HepG2 (cell line): Measurements from ENCODE around the gene CEP97. TPM values are rescaled to one million over a fixed set of nuclear protein-coding genes. Genes with fewer than 3 reads are reported as not detected.

Experiments
- CEBPG ChIP-seq: IDR thresholded peaks from 2 replicates; pipeline ENCODE4 v1.6.1; 2016
- DPF2 ChIP-seq: sonication (generic); formaldehyde crosslinking; IDR thresholded peaks from 2 replicates; pipeline ENCODE4 v1.4.0; 2020; ENCODE audit warnings: mild to moderate bottlenecking, low read depth, missing genetic modification reagents, borderline replicate concordance
- FOSL2 ChIP-seq: sonication (generic); formaldehyde crosslinking; IDR thresholded peaks from 2 replicates; pipeline ENCODE4 v1.4.0; 2020; ENCODE audit warnings: missing genetic modification reagents
- HIVEP1 ChIP-seq: sonication (generic); formaldehyde crosslinking; IDR thresholded peaks from 2 replicates; pipeline ENCODE4 v1.4.0; 2020; ENCODE audit warnings: mild to moderate bottlenecking, missing genetic modification reagents
- HNRNPH1 ChIP-seq: fragments of 200-400 bp; formaldehyde crosslinking; optimal IDR thresholded peaks from 2 replicates; pipeline ENCODE3; 2017; ENCODE audit warnings: mild to moderate bottlenecking, low read depth, low read length
- RCOR2 ChIP-seq: IDR thresholded peaks from 2 replicates; pipeline ENCODE4 v1.6.1; 2016; ENCODE audit warnings: missing biosample characterization, missing genetic modification reagents
- RORA ChIP-seq: sonication (generic); formaldehyde crosslinking; IDR thresholded peaks from 2 replicates; pipeline ENCODE4 v1.5.0; 2020; ENCODE audit warnings: mild to moderate bottlenecking, missing genetic modification reagents, moderate library complexity
- SMAD3 ChIP-seq: sonication (generic); formaldehyde crosslinking; IDR thresholded peaks from 2 replicates; pipeline ENCODE4 v1.4.0; 2020; ENCODE audit warnings: missing genetic modification reagents
- SRSF1 ChIP-seq: fragments of 200-400 bp; formaldehyde crosslinking; optimal IDR thresholded peaks from 2 replicates; pipeline ENCODE3; 2017; ENCODE audit warnings: mild to moderate bottlenecking, low read depth, low read length, moderate library complexity
- TARDBP ChIP-seq: sonication (generic); formaldehyde crosslinking; IDR thresholded peaks from 2 replicates; pipeline ENCODE4 v1.8.0; 2022; ENCODE audit warnings: mild to moderate bottlenecking, missing genetic modification reagents
- YEATS4 ChIP-seq: sonication (generic); formaldehyde crosslinking; IDR thresholded peaks from 2 replicates; pipeline ENCODE4 v1.4.0; 2020; ENCODE audit warnings: missing genetic modification reagents, borderline replicate concordance
- ZBTB1 ChIP-seq: sonication (generic); formaldehyde crosslinking; IDR thresholded peaks from 2 replicates; pipeline ENCODE4 v1.4.0; 2020; ENCODE audit warnings: missing genetic modification reagents, borderline replicate concordance
- ZNF234 ChIP-seq: sonication (generic); formaldehyde crosslinking; conservative IDR thresholded peaks from 2 replicates; pipeline ENCODE4 v1.5.1; 2020; ENCODE audit warnings: mild to moderate bottlenecking, missing genetic modification reagents
- ZNF274 ChIP-seq: sonication (generic); formaldehyde crosslinking; IDR thresholded peaks from 2 replicates; pipeline ENCODE4 v1.5.1; 2020; ENCODE audit warnings: mild to moderate bottlenecking, missing genetic modification reagents
- ZNF282 ChIP-seq: fragments of 450-650 bp; IDR thresholded peaks from 2 replicates; pipeline ENCODE4 v1.6.1; 2018; ENCODE audit not compliant: partially characterized antibody
- ZNF33A ChIP-seq: sonication (generic); formaldehyde crosslinking; IDR thresholded peaks from 2 replicates; pipeline ENCODE4 v1.5.1; 2020; ENCODE audit warnings: missing genetic modification reagents, mild to moderate bottlenecking, moderate library complexity, borderline replicate concordance
- ZNF775 ChIP-seq: sonication (generic); formaldehyde crosslinking; IDR thresholded peaks from 2 replicates; pipeline ENCODE4 v1.4.0; 2020; ENCODE audit warnings: missing genetic modification reagents, mild to moderate bottlenecking, moderate library complexity, borderline replicate concordance
- ZZZ3 ChIP-seq: sonication (generic); formaldehyde crosslinking; IDR thresholded peaks from 2 replicates; pipeline ENCODE4 v1.4.0; 2020; ENCODE audit warnings: missing genetic modification reagents, mild to moderate bottlenecking, borderline replicate concordance
- polyA plus RNA-seq, 8 experiments: library from polyadenylated mRNA; depleted of rRNA in 3 of 8; stranded (reverse) in 7 of 8; unstranded in 1 of 8; fragments of >200 nt; fragmentation: Illumina TruSeq in 4 of 8; extraction: Trizol in 4 of 8; gene quantifications; 2 replicates each; pipeline versions ENCODE4 v1.2.1 to v1.2.3, GENCODE V29; 2011 to 2016; ENCODE audit warnings: low read depth in 4 of 8, missing spikeins in 1 of 8, mixed read lengths in 1 of 8; ENCODE audit not compliant: insufficient read depth in 1 of 8
- total RNA-seq, 5 experiments: library from RNA; depleted of rRNA; stranded (reverse); fragments of >200 nt; fragmentation: Illumina TruSeq; extraction: Trizol; gene quantifications; 2 replicates each; pipeline ENCODE4 v1.2.3, GENCODE V29; 2016; ENCODE audit warnings: low read depth in 1 of 5
- TF ChIP-seq, protein P1 (sequence below): sonication (generic); formaldehyde crosslinking; IDR thresholded peaks from 2 replicates; pipeline ENCODE4 v1.5.1; 2020; ENCODE audit warnings: missing genetic modification reagents, mild to moderate bottlenecking, borderline replicate concordance
- TF ChIP-seq, protein P2 (sequence below): sonication (generic); formaldehyde crosslinking; IDR thresholded peaks from 2 replicates; pipeline ENCODE4 v1.8.0; 2022; ENCODE audit warnings: mild to moderate bottlenecking, missing genetic modification reagents
- TF ChIP-seq, protein P3 (sequence below): sonication (generic); formaldehyde crosslinking; IDR thresholded peaks from 2 replicates; pipeline ENCODE4 v1.4.0; 2020; ENCODE audit warnings: missing genetic modification reagents, borderline replicate concordance
- TF ChIP-seq, protein P4 (sequence below): sonication (generic); IDR thresholded peaks from 2 replicates; pipeline ENCODE4 v1.6.1; 2016; ENCODE audit warnings: low read depth, borderline replicate concordance
- TF ChIP-seq, protein P5 (sequence below): IDR thresholded peaks from 2 replicates; pipeline ENCODE4 v1.6.1; 2016; ENCODE audit warnings: control low read depth

Gene CEP97
- total and polyA plus RNA-seq, 2 of the 13 experiments (the other 11 are each of a cell fraction or from before 2014, with no cell fraction given) = 0.99 to 6.5 TPM

DNA sequence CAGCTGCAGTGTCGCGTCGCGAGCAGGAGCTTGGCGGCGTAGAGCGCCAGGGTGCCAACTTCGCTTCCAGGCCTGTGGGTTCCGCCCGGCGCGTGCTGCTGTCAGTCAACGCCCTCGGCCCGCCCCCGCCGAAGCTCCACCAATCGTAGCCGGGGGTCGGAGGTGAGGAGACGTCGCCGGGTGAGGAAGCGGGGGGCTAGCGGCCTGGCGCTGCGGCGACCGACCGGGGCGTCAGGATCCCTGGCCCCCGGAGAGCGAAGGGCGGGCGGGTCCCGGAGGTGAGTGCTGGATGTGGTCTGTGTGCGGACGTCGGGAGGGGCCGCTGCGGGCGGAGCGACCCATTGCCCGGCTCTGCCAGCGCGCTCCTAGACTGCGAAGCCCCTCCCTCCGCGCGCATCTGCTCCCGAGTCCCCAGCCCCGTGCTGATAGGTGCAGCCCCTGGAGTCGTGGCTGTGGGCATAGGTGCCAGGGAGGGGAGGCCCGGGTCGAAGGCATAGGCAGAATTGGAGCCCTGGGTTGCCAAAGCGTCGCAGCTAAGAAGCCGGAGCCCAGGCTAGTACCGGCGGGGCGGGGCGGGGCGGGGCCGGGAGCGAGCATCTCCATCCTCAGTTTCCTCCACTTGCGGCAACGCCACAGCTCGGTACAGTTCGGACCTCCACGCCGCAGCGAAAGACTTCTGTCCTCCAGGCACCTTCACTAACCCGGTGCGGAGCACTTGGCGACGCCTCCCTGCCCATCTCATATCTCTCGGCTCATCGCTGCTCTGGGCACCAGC lies 54.8 kb downstream of the CEP97 start, which contains the start of gene NXPE3 (continued):
- TF ChIP-seq, protein P1, sequence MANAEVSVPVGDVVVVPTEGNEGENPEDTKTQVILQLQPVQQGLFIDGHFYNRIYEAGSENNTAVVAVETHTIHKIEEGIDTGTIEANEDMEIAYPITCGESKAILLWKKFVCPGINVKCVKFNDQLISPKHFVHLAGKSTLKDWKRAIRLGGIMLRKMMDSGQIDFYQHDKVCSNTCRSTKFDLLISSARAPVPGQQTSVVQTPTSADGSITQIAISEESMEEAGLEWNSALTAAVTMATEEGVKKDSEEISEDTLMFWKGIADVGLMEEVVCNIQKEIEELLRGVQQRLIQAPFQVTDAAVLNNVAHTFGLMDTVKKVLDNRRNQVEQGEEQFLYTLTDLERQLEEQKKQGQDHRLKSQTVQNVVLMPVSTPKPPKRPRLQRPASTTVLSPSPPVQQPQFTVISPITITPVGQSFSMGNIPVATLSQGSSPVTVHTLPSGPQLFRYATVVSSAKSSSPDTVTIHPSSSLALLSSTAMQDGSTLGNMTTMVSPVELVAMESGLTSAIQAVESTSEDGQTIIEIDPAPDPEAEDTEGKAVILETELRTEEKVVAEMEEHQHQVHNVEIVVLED (CRISPR knock-in tag) = peak; percentile 71
- no peak for TF ChIP-seq CEBPG (CRISPR knock-in tag)
- TF ChIP-seq ZBTB1 (CRISPR knock-in tag) = no peak
- TF ChIP-seq, protein P2, sequence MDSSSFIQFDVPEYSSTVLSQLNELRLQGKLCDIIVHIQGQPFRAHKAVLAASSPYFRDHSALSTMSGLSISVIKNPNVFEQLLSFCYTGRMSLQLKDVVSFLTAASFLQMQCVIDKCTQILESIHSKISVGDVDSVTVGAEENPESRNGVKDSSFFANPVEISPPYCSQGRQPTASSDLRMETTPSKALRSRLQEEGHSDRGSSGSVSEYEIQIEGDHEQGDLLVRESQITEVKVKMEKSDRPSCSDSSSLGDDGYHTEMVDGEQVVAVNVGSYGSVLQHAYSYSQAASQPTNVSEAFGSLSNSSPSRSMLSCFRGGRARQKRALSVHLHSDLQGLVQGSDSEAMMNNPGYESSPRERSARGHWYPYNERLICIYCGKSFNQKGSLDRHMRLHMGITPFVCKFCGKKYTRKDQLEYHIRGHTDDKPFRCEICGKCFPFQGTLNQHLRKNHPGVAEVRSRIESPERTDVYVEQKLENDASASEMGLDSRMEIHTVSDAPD (CRISPR knock-in tag) = 0 out of 2 replicates have a peak, but pooled peaks have one; percentile 49
- TF ChIP-seq ZNF775 = no peak
- TF ChIP-seq, protein P3, sequence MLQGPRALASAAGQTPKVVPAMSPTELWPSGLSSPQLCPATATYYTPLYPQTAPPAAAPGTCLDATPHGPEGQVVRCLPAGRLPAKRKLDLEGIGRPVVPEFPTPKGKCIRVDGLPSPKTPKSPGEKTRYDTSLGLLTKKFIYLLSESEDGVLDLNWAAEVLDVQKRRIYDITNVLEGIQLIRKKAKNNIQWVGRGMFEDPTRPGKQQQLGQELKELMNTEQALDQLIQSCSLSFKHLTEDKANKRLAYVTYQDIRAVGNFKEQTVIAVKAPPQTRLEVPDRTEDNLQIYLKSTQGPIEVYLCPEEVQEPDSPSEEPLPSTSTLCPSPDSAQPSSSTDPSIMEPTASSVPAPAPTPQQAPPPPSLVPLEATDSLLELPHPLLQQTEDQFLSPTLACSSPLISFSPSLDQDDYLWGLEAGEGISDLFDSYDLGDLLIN (CRISPR knock-in tag) = peak; percentile 81; the same call in 1 of the 2 replicates
- no peak for TF ChIP-seq RCOR2 (CRISPR knock-in tag)
- no peak for TF ChIP-seq ZNF234 (CRISPR knock-in tag)
- TF ChIP-seq ZNF274 (CRISPR knock-in tag) = peak; percentile 78; the same call in 1 of the 2 replicates
- TF ChIP-seq HNRNPH1 = no peak
- TF ChIP-seq SRSF1 = peak; percentile 65
- no peak for TF ChIP-seq RORA (CRISPR knock-in tag)
- no peak for TF ChIP-seq DPF2 (CRISPR knock-in tag)
- TF ChIP-seq, protein P4, sequence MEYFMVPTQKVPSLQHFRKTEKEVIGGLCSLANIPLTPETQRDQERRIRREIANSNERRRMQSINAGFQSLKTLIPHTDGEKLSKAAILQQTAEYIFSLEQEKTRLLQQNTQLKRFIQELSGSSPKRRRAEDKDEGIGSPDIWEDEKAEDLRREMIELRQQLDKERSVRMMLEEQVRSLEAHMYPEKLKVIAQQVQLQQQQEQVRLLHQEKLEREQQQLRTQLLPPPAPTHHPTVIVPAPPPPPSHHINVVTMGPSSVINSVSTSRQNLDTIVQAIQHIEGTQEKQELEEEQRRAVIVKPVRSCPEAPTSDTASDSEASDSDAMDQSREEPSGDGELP = no peak
- TF ChIP-seq ZNF282 = no peak
- TF ChIP-seq, protein P5, sequence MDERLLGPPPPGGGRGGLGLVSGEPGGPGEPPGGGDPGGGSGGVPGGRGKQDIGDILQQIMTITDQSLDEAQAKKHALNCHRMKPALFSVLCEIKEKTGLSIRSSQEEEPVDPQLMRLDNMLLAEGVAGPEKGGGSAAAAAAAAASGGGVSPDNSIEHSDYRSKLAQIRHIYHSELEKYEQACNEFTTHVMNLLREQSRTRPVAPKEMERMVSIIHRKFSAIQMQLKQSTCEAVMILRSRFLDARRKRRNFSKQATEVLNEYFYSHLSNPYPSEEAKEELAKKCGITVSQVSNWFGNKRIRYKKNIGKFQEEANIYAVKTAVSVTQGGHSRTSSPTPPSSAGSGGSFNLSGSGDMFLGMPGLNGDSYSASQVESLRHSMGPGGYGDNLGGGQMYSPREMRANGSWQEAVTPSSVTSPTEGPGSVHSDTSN (CRISPR knock-in tag) = peak; percentile 94
- peak; percentile 71 for TF ChIP-seq TARDBP (CRISPR knock-in tag)
- TF ChIP-seq FOSL2 (CRISPR knock-in tag) = peak; percentile 8; the same call in 1 of the 2 replicates
- no peak for TF ChIP-seq ZZZ3 (CRISPR knock-in tag)
- TF ChIP-seq YEATS4 (CRISPR knock-in tag) = peak; percentile 70
- peak; percentile 54 for TF ChIP-seq HIVEP1
- TF ChIP-seq SMAD3 = peak; percentile 15; the same call in 1 of the 2 replicates
- TF ChIP-seq ZNF33A (CRISPR knock-in tag) = no peak
